Endometrial microvascular endothelial cells (primary cell): ENCODE measurements around the gene TBC1D1. TPM values are rescaled to one million over a fixed set of nuclear protein-coding genes. Genes with fewer than 3 reads are reported as not detected.

Source experiments
- in situ Hi-C: cut with HindIII; loops from 2 replicates; pipeline ENCODE4 v1.10.0; 2017; ENCODE audit warnings: low sequenced_read_pairs, low pct_unique_long_range_greater_than_20kb; ENCODE audit errors: inconsistent ontology term
- total RNA-seq: library from RNA; depleted of rRNA; stranded (reverse); fragments of >200 nt; gene quantifications from one replicate; pipeline ENCODE4 v1.2.3, GENCODE V29; 2015; ENCODE audit errors: inconsistent ontology term

Gene TBC1D1
- total RNA-seq, 1 donor from 2014 or later = 194 TPM

DNA sequence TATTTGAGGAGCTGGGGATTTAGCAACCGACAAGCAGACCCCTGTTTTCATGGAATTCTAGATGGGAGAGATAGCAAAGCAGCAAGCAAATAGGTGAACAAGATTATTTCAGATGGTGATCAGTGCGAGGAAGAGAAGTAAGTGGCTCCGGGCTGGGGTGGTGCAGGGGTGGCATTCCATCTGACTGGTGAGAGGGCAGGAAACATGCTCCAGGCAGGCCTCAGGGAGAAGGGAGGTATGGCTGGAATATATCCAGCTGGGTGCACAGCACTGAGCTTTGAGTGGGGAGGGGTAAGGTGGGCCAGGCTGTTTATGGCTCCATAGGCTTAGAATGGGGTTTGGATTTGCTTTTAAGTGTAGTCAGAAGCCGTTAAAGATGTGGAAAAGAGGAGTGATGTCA, 90.5 kb downstream of the TBC1D1 start:
- in situ Hi-C loops = no loop called here

DNA sequence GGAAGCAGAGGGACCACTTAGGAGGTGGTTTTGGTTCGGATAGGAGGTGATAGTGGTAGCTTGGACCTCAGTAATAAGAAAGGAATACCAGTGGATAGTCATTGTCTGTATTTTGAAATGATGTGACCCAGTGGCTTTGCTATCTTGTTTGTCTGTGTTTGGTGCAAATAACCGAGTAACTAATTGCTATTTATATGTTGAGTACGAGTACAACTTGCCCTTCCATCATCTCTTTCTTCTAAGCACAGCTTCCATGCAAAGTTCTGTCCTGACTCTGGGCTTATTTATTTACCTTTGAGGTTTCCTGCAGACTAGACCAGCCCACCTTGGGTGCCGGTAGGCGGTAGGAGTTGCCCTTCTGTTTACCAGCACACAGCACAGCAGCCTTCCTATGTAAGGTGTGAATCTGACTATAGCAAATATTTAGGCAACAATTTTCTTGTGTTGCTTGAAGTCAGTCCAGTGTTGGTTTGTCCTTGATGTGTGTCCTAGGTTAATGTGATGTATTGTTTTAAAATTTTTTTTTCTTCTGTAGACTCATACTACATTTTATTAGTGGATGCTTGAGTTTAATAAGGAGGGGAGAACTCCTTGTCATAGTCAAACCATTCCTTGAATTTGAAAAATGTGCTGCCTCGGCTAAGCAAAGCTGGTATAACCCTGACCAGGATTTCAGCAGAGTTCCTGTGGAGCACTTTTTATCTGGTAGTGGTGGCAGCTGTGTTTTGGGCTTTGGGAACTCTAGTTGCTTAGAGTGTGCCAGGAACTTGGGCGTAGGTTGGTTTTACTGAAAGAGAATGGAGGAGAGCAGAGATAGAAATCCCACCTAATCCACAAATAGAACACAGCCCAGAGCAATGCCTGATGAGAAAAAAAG, 91.2 kb downstream of the TBC1D1 start:
- in situ Hi-C loops = no loop called here

DNA sequence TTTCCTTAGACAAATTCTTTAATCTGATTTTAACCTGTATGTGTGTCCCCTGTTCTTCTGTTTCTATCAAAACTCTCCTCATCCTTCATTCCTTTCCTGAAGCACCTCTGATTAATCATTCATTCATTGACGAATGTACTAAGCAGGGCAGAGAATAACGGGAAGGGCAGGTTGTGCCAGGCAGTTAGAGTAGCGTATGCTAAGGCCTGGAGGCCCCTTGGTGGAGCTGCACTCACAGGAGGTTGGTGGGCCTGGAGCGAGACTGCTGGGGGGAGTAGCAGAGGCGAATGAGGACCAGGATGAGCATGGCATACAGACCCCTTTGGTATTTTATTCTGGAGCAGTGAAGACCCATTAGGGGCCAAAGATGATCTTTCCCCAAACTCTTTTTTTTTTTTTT, 91.9 kb downstream of the TBC1D1 start:
- in situ Hi-C loops = no loop called here

DNA sequence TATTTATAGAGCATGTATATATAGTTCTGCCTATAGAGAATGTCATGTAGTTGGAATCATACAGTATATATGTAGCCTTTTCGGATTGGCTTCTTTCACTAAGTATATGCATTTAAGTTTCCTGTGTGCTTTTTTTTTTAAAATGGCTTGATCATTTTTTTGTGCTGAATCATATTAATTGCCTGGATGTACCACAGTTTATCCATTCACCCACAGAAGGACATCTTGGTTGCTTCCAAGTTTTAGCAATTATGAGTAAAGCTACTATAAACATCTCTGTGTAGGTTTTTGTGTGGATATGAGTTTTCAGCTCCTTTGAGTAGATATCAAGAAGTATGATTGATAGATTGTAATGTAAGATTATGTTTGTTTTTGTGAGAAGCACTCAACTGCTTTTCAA, 93.1 kb downstream of the TBC1D1 start:
- in situ Hi-C loops = no loop called here

DNA sequence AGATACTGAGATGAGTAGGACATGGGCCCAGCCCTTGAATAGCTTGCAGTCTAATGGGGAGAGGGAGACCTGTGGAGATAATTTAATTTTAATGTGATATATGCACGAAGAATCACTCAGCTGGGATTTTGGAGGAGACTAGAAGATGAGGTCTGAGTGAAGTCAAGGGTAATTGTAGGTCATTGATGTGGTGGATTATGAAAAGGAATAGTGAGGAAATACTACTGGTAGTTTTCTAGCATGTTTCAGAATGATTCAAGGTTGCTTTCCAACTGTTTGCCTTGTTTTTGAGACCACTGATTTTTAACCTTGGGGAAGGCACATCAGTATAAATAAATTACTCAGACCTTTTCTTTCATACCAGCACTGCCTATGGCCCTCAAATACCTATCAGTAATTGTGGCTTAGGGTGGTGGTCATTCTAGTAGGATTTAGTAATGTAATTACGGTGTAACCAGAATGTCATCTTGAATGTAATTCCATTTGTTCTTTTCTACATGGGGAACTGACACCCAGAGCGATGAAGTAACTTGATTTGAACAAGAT, 94.9 kb downstream of the TBC1D1 start:
- in situ Hi-C loops = no loop called here

DNA sequence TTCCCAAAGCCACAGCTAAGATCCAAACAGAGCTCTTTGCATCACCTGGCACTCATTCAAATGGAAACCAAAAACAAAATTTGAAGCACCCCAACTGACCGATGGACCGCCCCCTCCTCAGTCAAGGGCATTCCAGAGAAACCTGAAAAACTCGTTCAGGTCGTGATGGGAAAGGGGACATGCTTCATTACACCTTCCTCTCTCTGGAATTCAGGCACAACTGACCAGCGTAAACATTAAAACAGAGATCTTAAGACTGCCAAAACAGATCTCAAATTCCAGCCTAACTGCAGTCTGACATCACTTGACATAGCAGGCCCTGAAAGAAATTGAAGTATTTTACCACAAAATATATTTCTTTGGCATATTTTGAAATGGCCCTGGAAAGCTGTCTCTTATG, 97.8 kb downstream of the TBC1D1 start:
- in situ Hi-C loops = no loop called here

DNA sequence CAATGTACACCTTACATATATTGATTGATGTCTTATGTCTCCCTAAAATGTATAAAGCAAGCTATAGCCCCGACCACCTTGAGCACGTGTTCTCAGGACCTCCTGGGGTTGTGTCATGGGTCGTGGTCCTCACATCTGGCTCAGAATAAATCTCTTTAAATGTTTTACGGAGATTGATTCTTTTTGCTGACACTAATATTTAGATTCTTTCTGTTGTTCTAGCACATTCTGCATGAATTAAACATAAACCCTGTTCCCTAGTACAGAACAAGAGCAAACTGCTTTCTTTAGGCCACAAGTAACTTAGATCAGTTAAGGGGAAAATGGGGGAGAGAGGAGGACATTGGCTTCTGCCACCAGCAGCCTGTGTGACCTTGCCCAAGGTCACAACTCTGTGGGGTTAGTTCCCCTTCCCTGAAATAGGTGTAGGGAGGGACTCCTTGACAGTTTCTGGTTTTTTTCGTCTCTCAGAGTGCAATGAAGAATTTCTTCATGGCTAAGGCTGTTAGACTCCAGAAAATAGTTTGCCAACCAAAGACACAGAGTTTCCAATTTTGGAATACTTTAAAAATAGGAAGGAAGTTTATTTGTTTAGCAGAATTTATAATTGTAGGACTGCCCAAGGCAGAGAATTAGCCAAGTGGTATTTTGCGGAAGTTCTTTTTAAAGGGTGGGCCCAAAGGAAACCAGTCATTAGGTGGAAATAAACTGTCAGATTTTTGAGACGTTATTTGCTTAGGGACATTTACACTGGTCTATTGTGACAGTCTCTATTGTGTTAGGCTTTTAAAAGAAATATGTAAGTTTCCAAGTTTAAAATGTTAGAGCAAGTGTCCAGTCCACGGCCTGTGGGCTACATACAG, 98.7 kb downstream of the TBC1D1 start:
- in situ Hi-C loops = no loop called here

DNA sequence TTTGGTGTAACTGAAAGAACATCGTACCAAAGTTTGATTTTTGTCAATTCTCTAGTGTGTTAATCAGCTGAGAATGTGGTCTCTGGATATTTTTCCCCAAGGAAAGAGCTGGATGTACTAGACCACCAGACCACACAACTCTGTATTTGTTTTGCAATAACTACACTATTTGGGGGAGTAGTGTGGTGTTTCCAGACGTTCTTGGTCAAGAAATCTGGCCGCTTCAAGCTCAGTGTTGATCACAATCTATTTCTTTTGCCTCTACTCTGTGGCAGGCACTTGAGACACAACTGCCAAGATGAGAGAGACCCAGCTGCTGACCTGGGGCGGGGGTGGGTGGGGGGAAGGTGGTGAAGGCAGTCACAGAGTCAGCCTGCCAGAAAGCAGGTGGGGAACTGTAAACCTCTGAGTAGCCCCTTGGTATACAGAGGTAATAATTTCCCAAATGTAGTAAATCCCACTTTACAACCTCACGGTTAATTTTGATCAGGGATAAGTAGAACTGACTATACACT, 99.9 kb downstream of the TBC1D1 start:
- in situ Hi-C loops = no loop called here

DNA sequence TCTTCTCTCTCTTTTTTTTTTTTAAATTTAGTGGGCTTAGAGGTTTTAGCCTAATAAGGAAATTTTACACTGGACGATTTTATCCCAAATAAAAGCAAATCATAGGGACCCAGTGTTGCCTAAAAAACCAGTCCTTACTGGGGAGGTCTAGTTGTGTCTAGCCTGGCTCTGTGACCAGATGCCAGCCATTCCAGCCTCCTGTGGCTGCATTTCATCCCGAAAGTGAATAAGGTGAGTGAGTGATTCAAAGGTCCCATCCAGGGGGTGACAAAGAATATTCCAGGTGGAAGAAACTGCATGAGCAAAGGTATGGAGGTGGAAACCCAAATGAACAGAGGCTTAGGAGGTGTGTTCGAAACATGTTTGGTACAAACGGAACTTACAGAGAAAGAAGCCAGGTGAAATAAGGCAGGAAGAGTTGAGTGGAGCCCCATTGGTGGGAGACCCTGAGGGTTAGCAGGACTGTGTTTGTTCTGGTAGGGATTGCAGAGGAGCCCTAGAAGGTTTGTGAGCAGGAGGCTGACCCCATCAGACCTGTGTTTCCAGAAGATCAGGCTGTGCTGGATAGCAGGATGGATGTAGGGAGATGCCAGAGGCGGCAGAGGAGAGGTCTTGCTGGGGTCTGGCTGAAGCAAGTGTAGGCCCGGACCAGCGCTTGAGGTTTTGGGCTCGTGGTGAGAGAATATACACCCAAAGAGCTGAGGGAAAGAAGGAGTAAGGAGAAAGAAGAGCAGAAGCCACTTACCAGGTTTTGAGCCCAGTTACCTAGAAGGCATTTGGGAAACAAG, 100.9 kb downstream of the TBC1D1 start:
- in situ Hi-C loops = no loop called here

DNA sequence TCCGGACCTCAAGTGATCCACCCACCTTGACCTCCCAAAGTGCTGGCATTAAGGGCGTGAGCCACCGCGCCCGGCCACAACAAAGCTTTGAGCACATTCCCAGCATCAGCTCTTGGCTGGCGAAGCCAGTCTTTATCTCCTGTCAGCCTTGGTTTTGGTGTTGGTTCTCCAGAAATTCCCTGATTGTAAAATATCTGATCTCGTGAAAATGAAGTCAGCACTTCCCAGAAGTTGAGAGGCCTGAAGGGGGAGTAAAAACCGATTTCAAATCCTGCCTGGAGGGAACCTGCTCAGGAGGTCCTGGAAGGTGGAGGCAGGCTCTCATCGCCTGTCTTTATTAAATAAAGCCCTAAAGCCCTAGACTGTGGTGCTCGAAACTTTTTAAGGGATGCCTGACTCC, 102.9 kb downstream of the TBC1D1 start:
- in situ Hi-C loops = no loop called here

DNA sequence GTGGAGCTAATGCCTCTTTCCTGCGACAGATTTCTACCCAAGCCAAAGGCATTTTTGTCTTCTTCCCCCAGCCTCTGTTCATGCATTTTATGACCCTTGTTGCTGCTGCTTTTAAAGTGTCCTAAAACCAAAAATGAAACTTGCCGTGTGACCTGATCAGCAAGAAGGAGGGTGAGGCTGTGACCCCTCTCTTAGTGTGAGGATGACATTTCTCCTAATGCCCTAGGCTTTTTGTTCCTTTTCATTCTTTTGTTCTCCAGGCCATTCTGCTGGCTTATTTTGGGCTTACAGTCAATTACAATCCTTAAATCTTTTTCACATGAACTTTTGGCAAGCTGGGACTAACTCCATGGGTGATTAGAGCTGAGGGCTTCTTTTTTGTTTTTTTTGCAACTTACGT, 103.7 kb downstream of the TBC1D1 start:
- in situ Hi-C loops = no loop called here

DNA sequence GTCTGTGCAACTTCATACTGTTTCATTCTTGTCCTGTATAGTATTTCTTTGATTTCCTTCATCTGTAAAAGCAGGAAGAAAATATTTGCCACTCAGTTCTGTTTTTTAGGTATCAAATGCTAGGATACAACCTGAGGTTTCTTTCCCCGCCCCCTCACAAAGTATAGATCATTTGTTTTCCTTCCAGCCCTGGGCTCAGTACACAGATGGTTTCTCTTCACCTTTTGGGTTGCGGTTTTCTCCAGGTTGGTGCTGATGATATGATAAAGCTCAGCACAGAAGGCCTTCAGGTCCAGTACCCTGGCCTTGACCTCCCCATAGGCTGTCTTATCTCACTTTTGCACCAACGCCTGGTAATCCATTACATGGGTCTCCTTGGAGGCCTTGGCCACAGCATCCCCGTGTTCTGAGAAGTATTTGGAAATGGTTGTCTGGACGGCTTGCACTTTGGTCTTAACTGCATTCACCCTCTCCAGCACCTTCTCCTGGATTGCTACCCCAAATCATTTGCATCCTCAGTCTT, 104.5 kb downstream of the TBC1D1 start:
- in situ Hi-C loops = no loop called here

DNA sequence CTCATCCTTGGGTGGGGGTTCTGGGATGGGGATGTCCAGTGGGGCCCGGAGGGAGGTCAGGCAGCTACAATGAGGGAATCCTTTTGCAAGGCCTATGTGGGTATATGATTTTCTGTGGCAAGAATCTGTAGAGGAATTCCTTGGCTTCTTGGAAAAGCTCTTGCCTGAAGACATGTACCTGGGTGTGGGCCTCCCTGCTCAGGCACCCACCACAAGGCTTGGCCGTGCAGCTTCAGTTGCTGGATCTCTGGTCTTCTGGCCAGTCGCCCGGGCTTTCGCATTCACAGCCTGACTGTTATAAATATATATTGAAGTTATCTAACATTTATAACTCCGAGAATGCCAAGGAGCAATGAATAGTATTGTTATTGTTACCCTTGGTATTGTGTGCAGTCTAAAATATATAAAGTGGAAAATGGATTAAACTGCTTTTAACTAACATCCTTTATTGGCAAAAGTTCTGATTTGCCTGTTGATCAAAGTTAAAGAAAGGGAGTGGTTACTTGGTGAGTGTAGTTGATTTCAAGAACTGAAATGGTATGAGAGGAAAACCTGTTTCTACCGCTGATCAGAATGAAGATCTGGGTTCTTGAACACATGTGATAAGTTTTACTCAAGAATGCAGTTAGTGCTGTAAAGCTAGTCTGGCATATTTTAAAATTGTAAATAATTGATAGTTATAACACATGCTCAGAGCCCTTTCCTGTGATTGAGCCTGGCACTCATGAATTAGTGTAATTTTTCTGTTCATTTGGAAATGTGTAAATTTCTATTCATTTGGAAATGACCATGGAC, 105.3 kb downstream of the TBC1D1 start:
- in situ Hi-C loops = no loop called here

DNA sequence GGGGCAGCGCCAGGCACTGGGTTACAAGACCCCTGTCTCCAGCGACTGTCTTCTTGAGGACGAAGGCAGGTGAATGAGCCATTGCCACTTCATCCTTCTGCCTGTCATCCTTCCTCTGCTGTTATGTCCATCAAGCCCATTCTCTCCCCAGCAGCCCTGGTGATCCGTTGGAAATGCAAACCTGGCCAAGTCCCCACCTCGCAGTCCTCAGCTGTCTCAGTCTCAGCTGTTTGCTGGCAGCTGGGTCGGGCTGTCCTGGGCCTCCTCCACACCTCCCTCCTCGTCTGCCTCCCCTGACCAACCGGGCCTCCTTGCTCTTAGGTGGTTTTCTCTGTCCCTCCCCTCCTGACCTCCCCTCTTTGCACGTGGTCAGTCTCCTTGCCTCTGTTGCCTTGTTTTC, 107.3 kb downstream of the TBC1D1 start:
- in situ Hi-C loops = no loop called here

DNA sequence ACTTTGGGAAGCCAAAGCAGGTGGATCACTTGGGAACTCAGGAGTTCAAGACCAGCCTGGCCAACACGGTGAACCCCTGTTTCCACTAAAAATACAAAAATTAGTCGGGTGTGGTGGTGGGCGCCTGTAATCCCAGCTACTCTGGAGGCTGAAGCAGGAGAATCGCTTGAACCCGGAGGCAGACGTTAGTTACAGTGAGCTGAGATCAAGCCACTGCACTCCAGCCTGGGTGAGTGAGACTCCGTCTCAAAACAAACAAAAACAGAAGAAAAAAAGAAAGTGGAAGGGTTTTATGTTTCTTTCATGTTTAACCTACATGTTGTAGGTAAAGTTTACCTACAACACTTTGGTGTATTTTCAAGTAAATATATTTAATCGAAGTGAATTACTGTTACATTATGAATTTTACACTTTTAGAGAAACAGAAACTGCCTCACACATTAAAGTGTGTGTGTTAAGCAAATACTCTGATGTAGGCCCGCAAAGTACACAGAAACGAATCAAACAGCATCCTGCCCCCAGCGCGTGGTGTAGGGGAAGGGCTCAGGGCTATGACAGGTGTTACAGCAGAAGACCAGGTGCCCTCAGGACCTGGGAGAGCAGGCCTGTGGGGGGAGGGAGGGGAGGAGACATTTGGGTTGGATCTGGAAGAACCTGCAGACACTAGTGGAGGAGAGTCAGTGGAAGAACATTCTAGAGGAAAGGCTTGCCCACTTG, 108.3 kb downstream of the TBC1D1 start:
- in situ Hi-C loops = no loop called here

DNA sequence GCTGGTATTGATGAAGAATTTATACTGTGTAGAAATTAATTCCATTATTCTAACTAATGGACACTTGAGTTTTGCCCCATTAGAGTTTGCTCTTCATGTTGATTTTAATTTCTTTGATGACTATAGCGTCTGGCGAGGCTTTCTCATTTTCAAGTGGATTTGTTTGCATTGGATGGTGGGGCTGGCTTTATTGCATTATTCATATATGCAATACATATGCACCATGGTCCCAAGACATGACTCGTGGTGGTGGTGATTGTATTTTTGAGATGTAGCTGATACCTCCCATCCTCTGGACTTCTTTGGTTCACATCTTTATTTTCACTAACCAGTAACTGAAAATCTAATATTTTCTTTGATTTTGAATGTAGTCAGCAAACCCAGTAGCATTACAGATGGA, 109.1 kb downstream of the TBC1D1 start:
- in situ Hi-C loops = no loop called here

DNA sequence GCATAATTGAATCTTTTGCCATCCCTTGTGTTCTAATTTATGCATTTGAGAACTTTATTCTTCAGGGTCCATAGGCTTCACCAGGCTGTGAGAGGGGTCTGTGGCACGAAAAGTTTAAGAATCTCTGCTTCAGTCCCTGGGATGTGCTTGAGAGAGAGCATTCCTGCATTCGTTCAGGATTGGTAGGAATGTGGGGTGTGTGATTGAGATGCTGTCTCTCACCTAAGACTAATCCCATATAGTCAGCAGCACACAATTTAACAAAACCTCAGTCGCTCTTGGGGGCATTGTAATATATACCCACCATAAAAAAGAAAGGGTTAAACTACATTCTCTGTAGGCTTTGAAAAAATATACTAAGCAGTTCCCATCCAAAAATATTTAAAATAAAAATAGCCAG, 111.0 kb downstream of the TBC1D1 start:
- in situ Hi-C loops = no loop called here
